ENCODE measurements around the gene STK32B.

STK32B gene

DNA sequence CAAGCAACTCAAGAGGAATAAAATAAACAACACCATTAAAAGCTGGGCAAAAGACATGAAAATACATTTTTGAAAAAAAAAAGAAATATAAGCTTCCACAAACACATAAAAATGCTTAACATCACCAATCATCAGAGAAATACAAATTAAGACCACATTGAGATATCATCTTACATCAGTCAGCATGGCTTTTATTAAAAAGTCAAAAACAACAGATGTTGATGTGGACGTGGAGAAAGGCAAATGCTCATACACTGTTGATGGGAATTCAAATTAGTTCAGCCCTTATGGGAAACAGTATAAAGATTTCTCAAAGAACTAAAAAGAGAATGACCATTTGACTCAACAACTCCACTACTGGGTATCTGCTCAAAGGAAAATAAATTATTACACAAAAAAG is 59.6 kb downstream of the STK32B start:
- CTCF ChIA-PET, result no interaction called here
- no peak for DNase-seq (ENCODE audit: extremely low spot score)
- POLR2A ChIA-PET, result no interaction called here
- no peak for TF ChIP-seq FOXK2 (IDR thresholded peaks at IDR 0.05)
- no peak for TF ChIP-seq FOXM1 (IDR thresholded peaks at IDR 0.05; ENCODE audit: borderline replicate concordance)
- TF ChIP-seq SP1 (IDR thresholded peaks at IDR 0.05), result no peak
- TF ChIP-seq L3MBTL2 (conservative IDR thresholded peaks at IDR 0.05), result no peak
- TF ChIP-seq ELF4 (IDR thresholded peaks at IDR 0.05), result no peak
- TF ChIP-seq ZNF384 (IDR thresholded peaks at IDR 0.05), result no peak
- TF ChIP-seq SUZ12 (IDR thresholded peaks at IDR 0.05), result no peak
- no peak for TF ChIP-seq LEF1 (IDR thresholded peaks at IDR 0.05; ENCODE audit: borderline replicate concordance)
- no peak for TF ChIP-seq HDGF (IDR thresholded peaks at IDR 0.05; ENCODE audit: borderline replicate concordance)
- TF ChIP-seq FOXA1 (IDR thresholded peaks at IDR 0.05), result no peak
- no peak for TF ChIP-seq ARNT (IDR thresholded peaks at IDR 0.05)
- no peak for TF ChIP-seq NFRKB (IDR thresholded peaks at IDR 0.05)
- TF ChIP-seq TARDBP (IDR thresholded peaks at IDR 0.05), result no peak

DNA sequence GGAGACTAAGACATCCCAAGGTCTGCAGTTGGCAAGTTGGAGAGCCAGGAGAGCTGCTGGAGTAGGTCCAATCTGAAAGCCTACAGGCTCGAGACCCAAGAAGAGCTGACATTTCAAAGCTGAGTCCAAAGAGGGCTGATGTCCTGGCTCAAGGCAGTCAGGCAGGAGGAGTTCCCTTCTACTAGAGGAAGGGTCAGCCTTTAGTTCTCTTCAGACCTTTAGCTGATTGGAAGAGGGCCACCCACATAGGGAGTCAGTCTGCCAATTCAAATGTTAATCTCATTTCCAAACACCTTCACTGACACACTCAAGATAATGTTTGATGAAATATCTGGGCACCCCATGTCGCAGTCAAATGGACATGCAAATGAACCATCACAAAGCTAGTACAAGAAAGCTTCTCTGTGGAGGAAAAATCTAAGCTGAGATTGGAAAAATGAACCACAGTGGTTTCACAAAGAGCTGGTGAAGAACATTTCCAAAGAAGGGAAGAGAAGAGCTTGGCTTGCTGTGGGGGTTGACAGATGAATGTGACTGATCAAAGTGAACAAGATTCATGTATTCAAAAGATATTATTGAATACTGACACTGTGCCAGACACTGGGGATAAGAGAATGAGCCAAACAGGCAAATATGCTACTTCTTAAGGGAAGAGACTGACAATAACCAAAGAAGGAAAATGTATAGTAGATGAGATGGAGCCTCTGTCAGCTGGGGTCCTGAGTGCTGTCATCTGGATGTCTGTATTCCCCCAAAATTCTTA is 61.2 kb downstream of the STK32B start:
- POLR2A ChIA-PET, result no interaction called here
- TF ChIP-seq FOXK2 (IDR thresholded peaks at IDR 0.05), result no peak
- TF ChIP-seq SUZ12 (IDR thresholded peaks at IDR 0.05), result no peak
- no peak for TF ChIP-seq HDGF (IDR thresholded peaks at IDR 0.05; ENCODE audit: borderline replicate concordance)
- TF ChIP-seq FOXM1 (IDR thresholded peaks at IDR 0.05; ENCODE audit: borderline replicate concordance), result no peak
- TF ChIP-seq, protein P1, sequence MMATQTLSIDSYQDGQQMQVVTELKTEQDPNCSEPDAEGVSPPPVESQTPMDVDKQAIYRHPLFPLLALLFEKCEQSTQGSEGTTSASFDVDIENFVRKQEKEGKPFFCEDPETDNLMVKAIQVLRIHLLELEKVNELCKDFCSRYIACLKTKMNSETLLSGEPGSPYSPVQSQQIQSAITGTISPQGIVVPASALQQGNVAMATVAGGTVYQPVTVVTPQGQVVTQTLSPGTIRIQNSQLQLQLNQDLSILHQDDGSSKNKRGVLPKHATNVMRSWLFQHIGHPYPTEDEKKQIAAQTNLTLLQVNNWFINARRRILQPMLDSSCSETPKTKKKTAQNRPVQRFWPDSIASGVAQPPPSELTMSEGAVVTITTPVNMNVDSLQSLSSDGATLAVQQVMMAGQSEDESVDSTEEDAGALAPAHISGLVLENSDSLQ (IDR thresholded peaks at IDR 0.05), result no peak
- no peak for TF ChIP-seq TARDBP (IDR thresholded peaks at IDR 0.05)
- no peak for TF ChIP-seq L3MBTL2 (conservative IDR thresholded peaks at IDR 0.05)
- TF ChIP-seq ELF4 (IDR thresholded peaks at IDR 0.05), result no peak
- no peak for TF ChIP-seq ARNT (IDR thresholded peaks at IDR 0.05)
- no peak for TF ChIP-seq CTBP1 (IDR thresholded peaks at IDR 0.05; ENCODE audit: borderline replicate concordance)
- no peak for TF ChIP-seq BHLHE40 (IDR thresholded peaks at IDR 0.05; ENCODE audit: borderline replicate concordance)
- no peak for TF ChIP-seq ZNF384 (IDR thresholded peaks at IDR 0.05)
- CTCF ChIA-PET, result interaction anchor here (1.0 kb wide), 1 partner anchor 13 kb away, joined by 3 read pairs; no protein-coding TSS in a partner anchor
- no peak for DNase-seq (ENCODE audit: extremely low spot score)

DNA sequence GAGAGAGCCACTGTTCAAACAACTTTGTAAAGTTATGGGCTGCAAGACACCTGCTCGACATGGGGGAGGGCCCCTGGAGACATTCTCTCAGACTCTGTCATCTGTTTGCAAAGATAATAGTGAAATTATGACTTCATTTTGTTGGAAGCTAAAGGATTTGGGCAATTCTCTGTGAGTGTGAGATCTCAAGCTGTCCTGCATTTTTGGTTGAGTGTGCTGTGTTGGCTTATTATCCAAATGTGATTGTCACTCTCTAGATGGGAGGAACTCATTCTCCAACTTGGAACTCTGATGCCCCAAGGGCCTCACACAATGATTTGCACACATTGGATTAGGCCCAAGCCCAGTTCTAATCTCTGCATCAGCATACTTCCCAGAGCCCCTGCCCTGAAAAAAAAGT is 63.7 kb downstream of the STK32B start:
- DNase-seq (ENCODE audit: extremely low spot score), result no peak
- ChIA-PET POLR2A (no interaction called here), CTCF (no interaction called here)
- TF ChIP-seq BHLHE40 (IDR thresholded peaks at IDR 0.05; ENCODE audit: borderline replicate concordance) (no peak), NFRKB (IDR thresholded peaks at IDR 0.05) (no peak), SP1 (IDR thresholded peaks at IDR 0.05) (no peak), FOXM1 (IDR thresholded peaks at IDR 0.05; ENCODE audit: borderline replicate concordance) (no peak), LEF1 (IDR thresholded peaks at IDR 0.05; ENCODE audit: borderline replicate concordance) (no peak), ARNT (IDR thresholded peaks at IDR 0.05) (no peak), SUZ12 (IDR thresholded peaks at IDR 0.05) (no peak), TARDBP (IDR thresholded peaks at IDR 0.05) (no peak), FOXA1 (IDR thresholded peaks at IDR 0.05) (no peak), FOXK2 (IDR thresholded peaks at IDR 0.05) (no peak)
- TF ChIP-seq, protein P1 (IDR thresholded peaks at IDR 0.05), result no peak

DNA sequence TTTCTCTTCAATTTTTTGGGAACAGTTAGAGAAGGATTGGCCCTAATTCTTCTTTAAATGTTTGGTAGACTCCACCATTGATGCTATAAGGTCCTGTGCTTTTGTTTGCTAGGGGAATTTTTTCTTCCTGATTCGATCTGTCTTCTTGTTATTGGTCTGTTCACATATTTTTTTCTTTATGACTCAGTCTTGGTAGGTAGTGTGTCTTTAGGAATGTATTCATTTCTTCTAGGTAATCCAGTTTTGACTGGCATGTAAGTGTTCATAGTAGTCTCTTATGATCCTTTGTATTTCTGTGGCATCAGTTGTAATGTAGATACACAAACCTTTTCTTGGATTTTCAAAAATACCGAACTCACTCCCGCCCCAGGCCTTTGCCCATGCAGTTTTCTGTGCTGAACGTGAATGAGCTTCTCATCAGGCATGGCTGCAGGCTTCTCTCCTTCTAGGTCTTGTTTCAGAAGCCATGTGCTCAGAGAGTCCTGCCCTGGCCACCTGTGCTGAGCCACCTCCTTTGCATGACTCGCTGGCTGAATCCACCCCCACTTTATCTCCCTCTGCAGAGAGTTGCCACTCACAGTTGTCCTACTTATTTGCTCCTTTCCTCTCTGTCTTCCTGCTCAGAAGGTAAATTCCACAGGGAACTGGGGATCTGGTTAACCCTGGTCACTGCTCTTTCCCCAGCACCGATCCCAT is 67.0 kb downstream of the STK32B start:
- no peak for DNase-seq (ENCODE audit: extremely low spot score)
- ChIA-PET CTCF (no interaction called here), POLR2A (no interaction called here)
- TF ChIP-seq, protein P1 (IDR thresholded peaks at IDR 0.05), result no peak
- TF ChIP-seq FOXA1 (IDR thresholded peaks at IDR 0.05) (no peak), FOXM1 (IDR thresholded peaks at IDR 0.05; ENCODE audit: borderline replicate concordance) (no peak), ARNT (IDR thresholded peaks at IDR 0.05) (no peak), L3MBTL2 (conservative IDR thresholded peaks at IDR 0.05) (no peak), SUZ12 (IDR thresholded peaks at IDR 0.05) (no peak), ZNF384 (IDR thresholded peaks at IDR 0.05) (no peak), LEF1 (IDR thresholded peaks at IDR 0.05; ENCODE audit: borderline replicate concordance) (no peak), BHLHE40 (IDR thresholded peaks at IDR 0.05; ENCODE audit: borderline replicate concordance) (no peak), FOXK2 (IDR thresholded peaks at IDR 0.05) (no peak), TARDBP (IDR thresholded peaks at IDR 0.05) (no peak), HDGF (IDR thresholded peaks at IDR 0.05; ENCODE audit: borderline replicate concordance) (no peak), ELF4 (IDR thresholded peaks at IDR 0.05) (no peak), SP1 (IDR thresholded peaks at IDR 0.05) (no peak), NFRKB (IDR thresholded peaks at IDR 0.05) (no peak), CTBP1 (IDR thresholded peaks at IDR 0.05; ENCODE audit: borderline replicate concordance) (no peak)

DNA sequence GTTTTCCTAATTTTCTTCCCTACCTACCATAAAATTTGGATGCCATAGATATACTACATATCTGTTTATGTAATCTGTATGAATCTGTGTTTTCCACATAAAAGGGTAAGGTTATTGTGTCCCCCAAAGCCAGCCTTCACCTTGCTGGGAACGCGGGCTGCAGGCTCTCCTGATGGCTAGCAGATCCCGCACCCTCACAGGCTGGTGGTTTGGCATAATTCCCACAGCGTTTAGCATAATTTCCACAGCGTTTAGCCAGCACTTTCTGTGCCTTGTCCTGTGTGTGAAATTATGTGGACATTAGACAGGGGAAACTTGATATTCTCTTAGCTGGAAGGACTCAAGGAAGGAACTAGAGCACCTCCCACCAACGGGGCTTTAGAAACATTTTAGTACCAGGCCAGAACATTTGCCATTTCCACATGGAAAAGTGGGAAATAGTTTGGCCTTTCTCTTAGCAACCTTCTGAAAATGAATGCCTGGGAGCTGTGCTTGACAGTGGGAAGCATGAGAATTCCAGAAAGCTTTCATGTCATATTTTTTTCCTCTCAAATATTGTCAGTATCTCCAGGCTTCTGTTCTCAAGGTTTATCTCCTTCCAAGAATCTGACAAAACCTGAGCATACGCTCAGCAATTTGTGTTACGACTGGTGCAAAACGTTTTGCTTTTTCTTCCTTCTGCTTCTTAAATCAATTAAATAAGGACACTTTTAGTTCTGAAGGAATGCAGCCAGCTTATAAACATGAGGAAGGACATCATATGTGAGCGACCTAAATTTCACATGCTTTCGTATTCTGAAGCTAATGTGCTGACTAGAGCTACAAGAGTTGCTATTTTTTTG is 67.9 kb downstream of the STK32B start:
- POLR2A ChIA-PET, result no interaction called here
- no peak for TF ChIP-seq CTBP1 (IDR thresholded peaks at IDR 0.05; ENCODE audit: borderline replicate concordance)
- no peak for TF ChIP-seq FOXK2 (IDR thresholded peaks at IDR 0.05)
- no peak for TF ChIP-seq L3MBTL2 (conservative IDR thresholded peaks at IDR 0.05)
- no peak for TF ChIP-seq ZNF384 (IDR thresholded peaks at IDR 0.05)
- no peak for TF ChIP-seq SUZ12 (IDR thresholded peaks at IDR 0.05)
- TF ChIP-seq HDGF (IDR thresholded peaks at IDR 0.05; ENCODE audit: borderline replicate concordance), result no peak
- no peak for TF ChIP-seq ARNT (IDR thresholded peaks at IDR 0.05)
- TF ChIP-seq LEF1 (IDR thresholded peaks at IDR 0.05; ENCODE audit: borderline replicate concordance), result no peak
- no peak for TF ChIP-seq SP1 (IDR thresholded peaks at IDR 0.05)
- no peak for TF ChIP-seq TARDBP (IDR thresholded peaks at IDR 0.05)
- TF ChIP-seq, protein P1 (IDR thresholded peaks at IDR 0.05), result no peak
- TF ChIP-seq NFRKB (IDR thresholded peaks at IDR 0.05), result no peak
- TF ChIP-seq FOXM1 (IDR thresholded peaks at IDR 0.05; ENCODE audit: borderline replicate concordance), result no peak
- TF ChIP-seq ELF4 (IDR thresholded peaks at IDR 0.05), result no peak
- no peak for TF ChIP-seq BHLHE40 (IDR thresholded peaks at IDR 0.05; ENCODE audit: borderline replicate concordance)
- DNase-seq (ENCODE audit: extremely low spot score), result no peak
- CTCF ChIA-PET, result no interaction called here
